HG03439 (cell line): ENCODE data around the gene BCOR.

ENCODE experiments used
- ATAC-seq: cut with Tn5 transposase; IDR thresholded peaks from one replicate; pipeline ENCODE4 v1.9.1; 2021; ENCODE audit warnings: mild to moderate bottlenecking, moderate library complexity; ENCODE audit not compliant: unreplicated experiment

BCOR gene

GRCh38 chrX:40035726-40036125 lies 62.0 kb downstream of the BCOR start:
- no peak for ATAC-seq

- ATAC-seq: no peak
These were observed 65.8 kb downstream of the BCOR start for GRCh38 chrX:40031911-40032310.

GRCh38 chrX:40030205-40030604 lies 67.6 kb downstream of the BCOR start:
- ATAC-seq: no peak

- no peak for ATAC-seq
These were observed 75.3 kb downstream of the BCOR start for GRCh38 chrX:40022421-40022820.

- no peak for ATAC-seq
These were observed 76.1 kb downstream of the BCOR start for GRCh38 chrX:40021647-40022046.

- no peak for ATAC-seq
These were observed 78.2 kb downstream of the BCOR start for GRCh38 chrX:40019541-40019940.

GRCh38 chrX:40018041-40018440 lies 79.7 kb downstream of the BCOR start:
- no peak for ATAC-seq

- no peak for ATAC-seq
These were observed 81.0 kb downstream of the BCOR start for GRCh38 chrX:40016749-40017148.

- no peak for ATAC-seq
These were observed 82.1 kb downstream of the BCOR start for GRCh38 chrX:40015693-40016092.

GRCh38 chrX:40013266-40014195 lies 84.2 kb downstream of the BCOR start:
- ATAC-seq: peak; percentile 35

- ATAC-seq: peak; percentile 54
These were observed 84.9 kb downstream of the BCOR start for GRCh38 chrX:40012868-40013265.

GRCh38 chrX:40012039-40012867 lies 85.5 kb downstream of the BCOR start:
- ATAC-seq: no peak

GRCh38 chrX:40011322-40012038 lies 86.3 kb downstream of the BCOR start:
- no peak for ATAC-seq

GRCh38 chrX:40010550-40011321 lies 87.0 kb downstream of the BCOR start:
- ATAC-seq: no peak

- no peak for ATAC-seq
These were observed 87.9 kb downstream of the BCOR start for GRCh38 chrX:40009890-40010289.

- ATAC-seq: no peak
These were observed 88.3 kb downstream of the BCOR start for GRCh38 chrX:40009462-40009851.

GRCh38 chrX:40008791-40009461 lies 88.8 kb downstream of the BCOR start:
- no peak for ATAC-seq

GRCh38 chrX:40007756-40008705 lies 89.7 kb downstream of the BCOR start:
- ATAC-seq: no peak
